Immature natural killer cell (primary cell): ENCODE measurements around the gene OR2S2. TPM values are rescaled to one million over a fixed set of nuclear protein-coding genes. Genes with fewer than 3 reads are reported as not detected.

Source experiments
- DNase-seq, 3 donors: peaks; one replicate each; pipeline ENCODE4 v3.0.0; 2022; ENCODE audit warnings: mixed read lengths in 1 of 3
- H3K27ac Mint-ChIP-seq, 6 donors: one replicate each; pipeline ENCODE4 v1.8.0; 2020; ENCODE audit warnings: mixed read lengths in 6 of 6, mild to moderate bottlenecking in 5 of 6, inconsistent platforms in 4 of 6, moderate library complexity in 3 of 6
- H3K27me3 Mint-ChIP-seq, 3 donors: one replicate each; pipeline ENCODE4 v1.8.0; 2020 to 2021; ENCODE audit warnings: low read depth in 3 of 3, mild to moderate bottlenecking in 3 of 3, mixed read lengths in 3 of 3, moderate library complexity in 3 of 3, inconsistent platforms in 1 of 3
- H3K36me3 Mint-ChIP-seq, 3 donors: one replicate each; pipeline ENCODE4 v1.8.0; 2020; ENCODE audit warnings: mixed read lengths in 3 of 3, inconsistent platforms in 2 of 3, mild to moderate bottlenecking in 2 of 3
- H3K4me1 Mint-ChIP-seq, 2 donors: one replicate each; pipeline ENCODE4 v1.8.0; 2020; ENCODE audit warnings: inconsistent platforms in 2 of 2, mild to moderate bottlenecking in 2 of 2, mixed read lengths in 2 of 2, moderate library complexity in 1 of 2
- H3K4me3 Mint-ChIP-seq, 5 donors: one replicate each; pipeline ENCODE4 v1.8.0; 2020; ENCODE audit warnings: mild to moderate bottlenecking in 5 of 5, mixed read lengths in 5 of 5, inconsistent platforms in 3 of 5, moderate library complexity in 3 of 5
- H3K9me3 Mint-ChIP-seq, 6 donors: one replicate each; pipeline ENCODE4 v1.8.0; 2020; ENCODE audit warnings: mild to moderate bottlenecking in 6 of 6, mixed read lengths in 6 of 6, inconsistent platforms in 4 of 6, moderate library complexity in 3 of 6
- polyA plus RNA-seq, 3 donors: library from polyadenylated mRNA; unstranded; fragments of 300-500 nt; fragmentation: Illumina TruSeq; gene quantifications; one replicate each; pipeline ENCODE4 v1.2.3, GENCODE V29; 2021

The OR2S2 gene
- polyA plus RNA-seq, 3 donors from 2014 or later: not detected

- Mint-ChIP-seq H3K27me3 (peaks cover 5 to 37% (median 10%) of the 10 kb centered on the region in 3 donors), H3K9me3 (peaks cover 0 to 13% (median 5%) of the 10 kb centered on the region in 6 donors), H3K36me3 (peaks cover 0 to 3% (median under 1%) of the 10 kb centered on the region in 3 donors), H3K27ac (no peak overlapping the region), H3K4me1 (no peaks in the 10 kb centered on the region), H3K4me3 (no peak overlapping the region)
- no peak for DNase-seq
Measured at GRCh38 chr9:35980289-35981011, 22.5 kb upstream of the OR2S2 start.

- Mint-ChIP-seq H3K36me3 (peaks cover 4 to 14% (median 12%) of the 10 kb centered on the region in 3 donors), H3K27ac (no peak overlapping the region), H3K27me3 (peaks cover 9 to 42% (median 10%) of the 10 kb centered on the region in 3 donors), H3K4me3 (no peak overlapping the region), H3K4me1 (no peaks in the 10 kb centered on the region), H3K9me3 (peaks cover 0 to 28% (median 18%) of the 10 kb centered on the region in 6 donors)
- DNase-seq: no peak
Measured at GRCh38 chr9:35978792-35979191, 20.8 kb upstream of the OR2S2 start.

GRCh38 chr9:35976726-35977125 is 18.8 kb upstream of the OR2S2 start:
- no peak for DNase-seq
- Mint-ChIP-seq H3K36me3 (peaks cover 4 to 16% (median 14%) of the 10 kb centered on the region in 3 donors), H3K27me3 (peaks cover 9 to 39% (median 10%) of the 10 kb centered on the region in 3 donors), H3K9me3 (peaks cover 0 to 28% (median 18%) of the 10 kb centered on the region in 6 donors), H3K4me3 (no peak overlapping the region), H3K4me1 (peaks cover 8 to 13% of the 10 kb centered on the region in 2 donors), H3K27ac (no peak overlapping the region)

DNA sequence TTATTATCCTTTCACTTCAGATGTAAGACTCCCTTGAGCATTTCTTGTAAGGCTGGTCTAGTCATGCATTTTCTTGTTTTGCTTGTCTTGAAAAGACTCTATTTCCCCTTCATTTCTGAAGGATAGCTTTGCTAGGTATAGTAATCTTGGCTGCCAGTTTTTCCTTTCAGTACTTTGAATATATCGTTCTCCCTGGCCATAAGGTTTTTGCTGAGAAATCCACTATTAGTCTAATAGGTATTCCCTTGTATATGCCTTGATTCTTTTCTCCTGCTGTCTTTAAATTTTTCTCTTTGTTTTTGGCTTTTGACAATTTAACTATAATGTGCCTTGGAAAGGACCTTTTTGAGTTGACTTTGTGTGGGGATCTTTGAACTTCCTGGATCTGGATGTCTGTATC is 16.8 kb upstream of the OR2S2 start:
- Mint-ChIP-seq H3K27me3 (peaks cover 8 to 31% (median 11%) of the 10 kb centered on the region in 3 donors), H3K4me3 (no peak overlapping the region), H3K36me3 (peaks cover 4 to 16% (median 14%) of the 10 kb centered on the region in 3 donors), H3K4me1 (peaks cover 10 to 16% of the 10 kb centered on the region in 2 donors), H3K27ac (no peak overlapping the region), H3K9me3 (peaks cover 0 to 28% (median 18%) of the 10 kb centered on the region in 6 donors)
- no peak for DNase-seq

DNA sequence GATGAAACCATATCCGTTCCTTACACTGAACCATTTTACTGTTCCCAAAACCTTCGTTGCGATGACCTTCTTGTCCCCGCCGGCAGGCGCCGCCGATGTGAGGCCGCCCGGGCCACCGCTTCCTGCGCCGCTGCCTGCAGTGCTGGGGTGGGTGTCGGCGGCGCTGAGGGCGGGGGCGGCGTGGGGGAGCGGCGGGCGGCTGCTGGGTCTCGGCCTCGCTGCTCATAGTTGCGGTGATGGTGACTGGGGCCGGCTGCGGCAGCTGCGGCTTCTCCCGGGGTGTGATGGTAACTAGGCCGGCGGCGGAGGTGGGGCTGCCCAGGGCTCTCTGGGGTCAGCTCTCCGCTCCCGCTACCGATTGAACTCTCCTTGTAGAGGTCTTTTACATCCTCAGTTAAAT is 14.1 kb upstream of the OR2S2 start:
- H3K4me3 Mint-ChIP-seq: peak overlapping the region; percentile 58 to 71 (median 67)

GRCh38 chr9:35967042-35967441 is 9.1 kb upstream of the OR2S2 start:
- H3K9me3 Mint-ChIP-seq: no peaks in the 10 kb centered on the region
- no peak overlapping the region for H3K27ac Mint-ChIP-seq
- H3K4me3 Mint-ChIP-seq: no peak overlapping the region
- no peak for DNase-seq
- H3K27me3 Mint-ChIP-seq: peaks cover 2 to 11% (median 10%) of the 10 kb centered on the region in 3 donors
- H3K4me1 Mint-ChIP-seq: peaks cover 5 to 6% of the 10 kb centered on the region in 2 donors
- no peaks in the 10 kb centered on the region for H3K36me3 Mint-ChIP-seq

More for the DNA sequence above, 14.1 kb upstream of the OR2S2 start:
- H3K27ac Mint-ChIP-seq: peak overlapping the region in 1 of 6 donors; percentile 6
- peaks cover 8 to 28% (median 14%) of the 10 kb centered on the region in 3 donors for H3K27me3 Mint-ChIP-seq
- peaks cover 10 to 16% of the 10 kb centered on the region in 2 donors for H3K4me1 Mint-ChIP-seq
- peaks cover 4 to 16% (median 14%) of the 10 kb centered on the region in 3 donors for H3K36me3 Mint-ChIP-seq
- DNase-seq: peak; percentile 37 to 43 (median 39)
- H3K9me3 Mint-ChIP-seq: peaks cover 0 to 28% (median 18%) of the 10 kb centered on the region in 6 donors

- Mint-ChIP-seq H3K4me1 (no peaks in the 10 kb centered on the region), H3K36me3 (no peaks in the 10 kb centered on the region), H3K9me3 (no peaks in the 10 kb centered on the region), H3K27me3 (peaks cover 0 to 13% (median 10%) of the 10 kb centered on the region in 3 donors), H3K4me3 (no peak overlapping the region), H3K27ac (no peak overlapping the region)
- DNase-seq: no peak
Measured at GRCh38 chr9:35966433-35966832, 8.5 kb upstream of the OR2S2 start.

- no peaks in the 10 kb centered on the region for H3K4me1 Mint-ChIP-seq
- H3K27me3 Mint-ChIP-seq: peaks cover 0 to 10% (median 9%) of the 10 kb centered on the region in 3 donors
- DNase-seq: no peak
- H3K4me3 Mint-ChIP-seq: no peak overlapping the region
- H3K36me3 Mint-ChIP-seq: no peaks in the 10 kb centered on the region
- H3K9me3 Mint-ChIP-seq: no peaks in the 10 kb centered on the region
- no peak overlapping the region for H3K27ac Mint-ChIP-seq
Measured at GRCh38 chr9:35965011-35965410, 7.1 kb upstream of the OR2S2 start.

DNA sequence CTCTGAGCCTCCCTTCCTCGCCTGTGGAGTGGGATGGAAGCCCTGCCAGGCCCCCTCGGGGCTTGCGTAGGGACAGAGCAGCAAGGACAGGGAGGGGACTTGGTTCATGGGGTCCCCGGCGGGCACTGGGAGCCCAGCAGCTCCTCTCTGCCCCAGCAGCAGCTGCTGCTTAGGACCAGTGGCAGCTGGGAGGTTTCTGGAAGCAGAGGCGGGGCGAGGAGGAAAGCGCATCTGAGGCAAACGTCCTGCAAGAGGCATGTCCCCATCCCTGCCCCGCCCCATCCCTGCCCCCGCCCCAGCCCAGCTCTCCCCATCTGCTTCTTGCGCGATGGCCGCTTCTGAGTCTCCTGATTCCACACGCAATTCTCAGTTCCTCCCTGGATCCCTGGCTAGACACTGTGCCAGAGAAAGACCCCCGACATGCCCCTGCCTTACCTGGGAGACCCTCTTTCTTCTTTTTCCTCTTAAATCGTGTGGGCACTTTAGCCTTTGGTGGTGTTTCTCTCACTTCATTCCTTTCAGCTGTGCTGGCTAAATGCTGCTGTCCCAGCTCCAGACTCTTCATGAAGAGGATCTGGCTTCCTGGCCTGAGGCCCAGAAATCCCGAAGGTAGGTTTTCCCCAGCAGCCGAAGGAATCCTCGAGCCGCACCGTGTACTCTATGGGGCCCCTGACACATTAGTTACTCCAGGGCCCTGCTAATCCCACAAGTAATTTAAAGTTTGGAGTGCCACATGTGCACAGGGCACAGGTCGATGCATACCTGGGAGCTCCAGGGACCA is 4.4 kb upstream of the OR2S2 start:
- Mint-ChIP-seq H3K9me3 (no peaks in the 10 kb centered on the region), H3K27ac (no peak overlapping the region), H3K4me1 (no peaks in the 10 kb centered on the region), H3K27me3 (peaks cover 0 to 12% (median 4%) of the 10 kb centered on the region in 3 donors), H3K36me3 (no peaks in the 10 kb centered on the region), H3K4me3 (no peak overlapping the region)
- no peak for DNase-seq

GRCh38 chr9:35960039-35960655 is 2.2 kb upstream of the OR2S2 start:
- Mint-ChIP-seq H3K27me3 (peaks cover 1 to 12% (median 4%) of the 10 kb centered on the region in 3 donors), H3K36me3 (no peaks in the 10 kb centered on the region), H3K27ac (no peak overlapping the region), H3K4me3 (no peak overlapping the region), H3K9me3 (no peaks in the 10 kb centered on the region), H3K4me1 (no peaks in the 10 kb centered on the region)
- no peak for DNase-seq

DNA sequence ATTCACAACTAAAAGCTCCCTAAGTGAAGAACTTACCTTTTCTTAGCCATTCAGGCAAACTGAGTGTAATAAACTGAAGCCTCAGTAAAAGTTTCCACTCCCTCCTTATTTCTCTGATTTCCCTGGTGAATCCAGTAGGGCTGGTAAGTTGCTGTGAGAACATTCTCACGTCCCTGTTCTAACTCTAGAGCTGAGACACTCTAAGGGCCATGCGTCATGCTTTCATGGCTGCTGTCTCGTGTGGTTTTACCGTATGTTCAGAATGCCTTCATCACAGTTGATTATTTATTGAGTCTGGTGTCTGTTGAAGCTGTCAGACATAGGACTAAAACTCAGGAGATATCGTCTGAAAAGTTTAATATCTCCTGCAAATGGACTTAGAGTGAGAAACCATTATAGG is 1.3 kb downstream of the OR2S2 start:
- Mint-ChIP-seq H3K9me3 (peaks cover 0 to 2% (median 0%) of the 10 kb centered on the region in 6 donors), H3K27me3 (peaks cover 1 to 12% (median 1%) of the 10 kb centered on the region in 3 donors), H3K27ac (no peak overlapping the region), H3K4me1 (no peaks in the 10 kb centered on the region), H3K36me3 (no peaks in the 10 kb centered on the region), H3K4me3 (no peak overlapping the region)
- no peak for DNase-seq

DNA sequence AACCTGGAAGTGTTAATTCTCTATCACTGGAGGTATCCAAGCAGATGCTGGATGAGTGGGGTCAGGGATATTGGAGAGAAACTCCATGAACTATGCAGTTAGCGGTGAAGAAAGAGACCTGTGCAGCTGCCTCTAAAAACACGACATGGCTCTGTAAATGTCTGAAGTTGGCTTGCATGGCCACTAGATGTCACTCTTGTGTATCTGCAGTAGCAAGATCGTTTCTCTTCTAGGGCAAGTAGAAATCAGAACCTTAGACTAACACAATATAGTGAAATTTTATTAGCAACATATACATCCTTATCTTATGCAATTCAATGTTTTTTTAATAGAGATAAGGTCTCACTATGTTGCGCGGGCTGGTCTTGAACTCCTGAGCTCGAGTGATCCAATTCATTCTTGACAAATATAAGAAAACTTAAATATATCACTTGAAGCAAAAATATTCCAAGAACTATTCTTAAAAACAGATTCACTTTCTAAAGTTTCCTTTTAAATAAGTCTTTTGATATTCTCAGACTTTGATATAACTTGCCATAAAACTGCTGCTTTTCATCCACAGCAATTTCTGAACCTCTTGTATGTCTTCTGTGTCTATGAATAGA is 2.9 kb downstream of the OR2S2 start:
- H3K27ac Mint-ChIP-seq: no peak overlapping the region
- H3K27me3 Mint-ChIP-seq: peaks cover 1 to 12% (median 2%) of the 10 kb centered on the region in 3 donors
- no peak overlapping the region for H3K4me3 Mint-ChIP-seq
- no peaks in the 10 kb centered on the region for H3K4me1 Mint-ChIP-seq
- no peaks in the 10 kb centered on the region for H3K36me3 Mint-ChIP-seq
- peaks cover 0 to 2% (median 0%) of the 10 kb centered on the region in 6 donors for H3K9me3 Mint-ChIP-seq
- peak; percentile 28 to 46 (median 46) for DNase-seq

DNA sequence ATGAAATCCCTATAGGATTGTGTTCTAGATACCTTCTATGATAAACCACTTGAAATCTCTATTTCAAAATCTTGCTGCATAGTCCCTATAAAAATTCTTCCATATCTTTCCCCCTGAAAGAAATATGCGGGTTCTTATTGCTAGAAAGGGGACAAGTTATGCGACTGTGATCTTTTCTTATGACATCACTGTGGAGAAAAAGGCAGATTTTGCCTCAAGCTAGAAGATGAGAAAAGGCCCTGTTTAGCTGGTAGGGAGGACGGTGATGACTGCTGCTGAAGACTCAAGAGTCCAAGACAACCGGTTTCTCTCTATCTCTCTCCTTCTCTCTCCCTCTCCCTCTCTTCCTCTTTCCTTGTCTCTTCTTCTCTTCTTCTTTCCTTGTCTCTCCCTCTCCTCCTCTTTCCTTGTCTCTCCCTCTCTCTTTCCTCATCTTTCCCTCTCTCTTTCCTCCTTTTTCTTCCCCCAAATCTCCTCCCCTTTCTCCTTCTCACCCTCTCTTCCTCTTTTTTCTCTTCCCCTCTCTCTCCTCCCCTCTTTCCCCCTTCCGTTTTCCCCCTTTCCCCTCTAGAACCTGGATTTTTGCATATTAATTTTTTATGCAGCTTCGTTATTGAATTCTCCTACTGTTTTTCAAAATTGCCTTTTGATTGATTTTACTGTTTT is 5.3 kb downstream of the OR2S2 start:
- H3K27me3 Mint-ChIP-seq: peaks cover 1 to 8% (median 2%) of the 10 kb centered on the region in 3 donors
- no peak overlapping the region for H3K4me3 Mint-ChIP-seq
- H3K27ac Mint-ChIP-seq: no peak overlapping the region
- no peak for DNase-seq
- H3K9me3 Mint-ChIP-seq: peaks cover 0 to 2% (median 0%) of the 10 kb centered on the region in 6 donors
- H3K36me3 Mint-ChIP-seq: no peaks in the 10 kb centered on the region
- no peaks in the 10 kb centered on the region for H3K4me1 Mint-ChIP-seq
